Measurements from ENCODE around the gene SRPK3. TPM values are rescaled to one million over a fixed set of nuclear protein-coding genes. Genes with fewer than 3 reads are reported as not detected.
A peak's percentile ranks its signal among the peaks of the same experiment; 100 is the strongest.

SRPK3 gene, protein sequence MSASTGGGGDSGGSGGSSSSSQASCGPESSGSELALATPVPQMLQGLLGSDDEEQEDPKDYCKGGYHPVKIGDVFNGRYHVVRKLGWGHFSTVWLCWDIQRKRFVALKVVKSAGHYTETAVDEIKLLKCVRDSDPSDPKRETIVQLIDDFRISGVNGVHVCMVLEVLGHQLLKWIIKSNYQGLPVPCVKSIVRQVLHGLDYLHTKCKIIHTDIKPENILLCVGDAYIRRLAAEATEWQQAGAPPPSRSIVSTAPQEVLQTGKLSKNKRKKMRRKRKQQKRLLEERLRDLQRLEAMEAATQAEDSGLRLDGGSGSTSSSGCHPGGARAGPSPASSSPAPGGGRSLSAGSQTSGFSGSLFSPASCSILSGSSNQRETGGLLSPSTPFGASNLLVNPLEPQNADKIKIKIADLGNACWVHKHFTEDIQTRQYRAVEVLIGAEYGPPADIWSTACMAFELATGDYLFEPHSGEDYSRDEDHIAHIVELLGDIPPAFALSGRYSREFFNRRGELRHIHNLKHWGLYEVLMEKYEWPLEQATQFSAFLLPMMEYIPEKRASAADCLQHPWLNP
- total RNA-seq (2022) (0.14 and 0.29 TPM in 2 replicates), Bru-seq, nascent RNA (percentile 9 among the genes with signal in this experiment), BruChase-seq, experiment 1, labeled RNA remaining after a 6-hour chase (percentile 19 among the genes with signal in this experiment), BruChase-seq, experiment 2, labeled RNA remaining after a 2-hour chase (percentile 12 among the genes with signal in this experiment)
- long read RNA-seq, partial matches to known transcripts, result 0 of 1 reads
- long read RNA-seq, other reads (novel, unspliced or antisense), result 1 of 1 reads

- Mint-ChIP-seq H3K27ac (ENCODE audit: unreplicated experiment) (peak within 1 kb of the TSS; percentile 87), H3K9me3 (ENCODE audit: low read depth, unreplicated experiment) (no peaks in the 10 kb centered on the region), H3K27me3 (ENCODE audit: unreplicated experiment) (peaks cover 15% of the 10 kb centered on the region), H3K4me1 (ENCODE audit: low read depth, unreplicated experiment) (peaks cover 9% of the 10 kb centered on the region), H3K36me3 (ENCODE audit: insufficient read depth, unreplicated experiment) (peaks cover 31% of the 10 kb centered on the region), H3K4me3 (ENCODE audit: low read depth, unreplicated experiment) (no peak within 1 kb of the TSS)
- CTCF ChIA-PET, result no interaction called here
- TF ChIP-seq, protein P1, sequence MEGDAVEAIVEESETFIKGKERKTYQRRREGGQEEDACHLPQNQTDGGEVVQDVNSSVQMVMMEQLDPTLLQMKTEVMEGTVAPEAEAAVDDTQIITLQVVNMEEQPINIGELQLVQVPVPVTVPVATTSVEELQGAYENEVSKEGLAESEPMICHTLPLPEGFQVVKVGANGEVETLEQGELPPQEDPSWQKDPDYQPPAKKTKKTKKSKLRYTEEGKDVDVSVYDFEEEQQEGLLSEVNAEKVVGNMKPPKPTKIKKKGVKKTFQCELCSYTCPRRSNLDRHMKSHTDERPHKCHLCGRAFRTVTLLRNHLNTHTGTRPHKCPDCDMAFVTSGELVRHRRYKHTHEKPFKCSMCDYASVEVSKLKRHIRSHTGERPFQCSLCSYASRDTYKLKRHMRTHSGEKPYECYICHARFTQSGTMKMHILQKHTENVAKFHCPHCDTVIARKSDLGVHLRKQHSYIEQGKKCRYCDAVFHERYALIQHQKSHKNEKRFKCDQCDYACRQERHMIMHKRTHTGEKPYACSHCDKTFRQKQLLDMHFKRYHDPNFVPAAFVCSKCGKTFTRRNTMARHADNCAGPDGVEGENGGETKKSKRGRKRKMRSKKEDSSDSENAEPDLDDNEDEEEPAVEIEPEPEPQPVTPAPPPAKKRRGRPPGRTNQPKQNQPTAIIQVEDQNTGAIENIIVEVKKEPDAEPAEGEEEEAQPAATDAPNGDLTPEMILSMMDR (IDR thresholded peaks at IDR 0.05; ENCODE audit: unreplicated experiment), result no peak
- no peak for DNase-seq
- intact Hi-C loops (cut with micrococcal nuclease; ENCODE audit: unreplicated experiment), result no loop called here
- BruUV-seq (replicated peaks), result no TSS peak
Observed at GRCh38 chrX:153780678-153781427, at the start of gene SRPK3. SRPK3 (plus strand) TSS chrX:153781041; CDS start chrX:153781087, 46 bp downstream.

DNA sequence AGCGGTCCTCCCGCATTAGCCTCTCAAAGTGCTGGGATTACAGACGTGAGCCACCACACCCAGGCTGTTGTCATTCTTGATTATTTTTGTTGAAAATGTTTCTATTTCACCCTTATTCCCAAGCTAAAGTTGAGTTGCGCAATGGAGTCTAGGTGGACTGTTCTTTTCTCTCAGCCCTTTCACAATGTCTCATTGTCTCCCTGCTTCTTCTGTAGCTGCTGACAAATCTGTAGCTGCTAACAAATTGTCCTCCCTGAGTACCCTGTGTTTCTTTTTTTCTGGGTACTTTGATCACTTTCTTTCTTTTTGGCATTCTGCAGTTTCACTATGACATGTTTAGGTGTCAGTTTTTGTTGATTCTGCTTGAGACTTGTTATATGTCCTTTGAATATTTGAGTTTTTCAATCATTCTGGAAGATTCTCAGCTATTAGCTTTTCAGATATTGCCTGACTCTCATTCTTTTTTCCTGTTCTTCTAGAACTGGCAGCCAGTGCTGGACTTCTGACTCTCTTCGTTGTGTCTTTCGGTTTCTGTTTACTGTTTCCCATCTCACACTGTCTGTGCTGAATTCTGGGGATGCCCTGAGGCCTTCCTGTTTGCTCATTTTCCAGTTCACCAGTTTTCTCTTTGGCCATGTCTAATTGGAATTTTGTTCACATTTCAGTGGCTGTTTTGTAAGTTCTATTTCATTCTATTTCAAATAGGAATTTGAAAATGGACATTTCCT lies 49.6 kb upstream of the SRPK3 start:
- Mint-ChIP-seq H3K36me3 (ENCODE audit: insufficient read depth, unreplicated experiment) (peaks cover 17% of the 10 kb centered on the region), H3K4me3 (ENCODE audit: low read depth, unreplicated experiment) (no peak overlapping the region), H3K4me1 (ENCODE audit: low read depth, unreplicated experiment) (peaks cover 16% of the 10 kb centered on the region), H3K9me3 (ENCODE audit: low read depth, unreplicated experiment) (peaks cover 7% of the 10 kb centered on the region), H3K27me3 (ENCODE audit: unreplicated experiment) (no peaks in the 10 kb centered on the region), H3K27ac (ENCODE audit: unreplicated experiment) (no peak overlapping the region)
- intact Hi-C loops (cut with micrococcal nuclease; ENCODE audit: unreplicated experiment), result no loop called here
- no peak for DNase-seq
- CTCF ChIA-PET, result no interaction called here
- TF ChIP-seq, protein P1 (IDR thresholded peaks at IDR 0.05; ENCODE audit: unreplicated experiment), result no peak
- no TSS peak for BruUV-seq (replicated peaks)

GRCh38 chrX:153731845-153732215 lies 49.0 kb upstream of the SRPK3 start:
- peaks cover 7% of the 10 kb centered on the region for H3K9me3 Mint-ChIP-seq (ENCODE audit: low read depth, unreplicated experiment)
- DNase-seq, result no peak
- TF ChIP-seq, protein P1 (IDR thresholded peaks at IDR 0.05; ENCODE audit: unreplicated experiment), result no peak
- no peak overlapping the region for H3K4me3 Mint-ChIP-seq (ENCODE audit: low read depth, unreplicated experiment)
- intact Hi-C loops (cut with micrococcal nuclease; ENCODE audit: unreplicated experiment), result no loop called here
- H3K27me3 Mint-ChIP-seq (ENCODE audit: unreplicated experiment), result no peaks in the 10 kb centered on the region
- no TSS peak for BruUV-seq (replicated peaks)
- CTCF ChIA-PET, result no interaction called here
- peaks cover 12% of the 10 kb centered on the region for H3K36me3 Mint-ChIP-seq (ENCODE audit: insufficient read depth, unreplicated experiment)
- H3K27ac Mint-ChIP-seq (ENCODE audit: unreplicated experiment), result no peak overlapping the region
- H3K4me1 Mint-ChIP-seq (ENCODE audit: low read depth, unreplicated experiment), result peaks cover 14% of the 10 kb centered on the region

DNA sequence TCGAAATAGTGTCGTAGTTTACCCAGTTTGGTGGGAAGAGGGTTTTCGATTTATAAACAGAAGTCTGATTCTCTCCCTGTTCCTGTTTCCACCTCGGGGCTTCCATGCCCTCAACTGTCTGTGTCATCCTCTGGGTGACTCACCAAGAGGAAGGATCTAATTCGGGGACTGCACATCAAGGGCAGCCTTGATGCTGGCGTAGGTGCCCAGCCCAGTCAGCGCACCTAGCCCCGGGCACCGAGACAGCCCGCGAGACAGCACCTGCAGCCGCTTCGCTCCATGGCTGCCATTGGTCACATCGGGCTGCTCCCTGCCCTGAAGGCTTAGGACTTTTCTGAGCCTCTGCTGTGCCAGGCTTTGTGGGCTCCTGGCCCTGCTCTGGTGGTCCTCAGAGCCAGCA lies 48.4 kb upstream of the SRPK3 start:
- H3K9me3 Mint-ChIP-seq (ENCODE audit: low read depth, unreplicated experiment), result peaks cover 7% of the 10 kb centered on the region
- no TSS peak for BruUV-seq (replicated peaks)
- no peaks in the 10 kb centered on the region for H3K27me3 Mint-ChIP-seq (ENCODE audit: unreplicated experiment)
- no peak for DNase-seq
- intact Hi-C loops (cut with micrococcal nuclease; ENCODE audit: unreplicated experiment), result no loop called here
- H3K4me3 Mint-ChIP-seq (ENCODE audit: low read depth, unreplicated experiment), result no peak overlapping the region
- TF ChIP-seq, protein P1 (IDR thresholded peaks at IDR 0.05; ENCODE audit: unreplicated experiment), result no peak
- H3K36me3 Mint-ChIP-seq (ENCODE audit: insufficient read depth, unreplicated experiment), result peaks cover 8% of the 10 kb centered on the region
- peaks cover 8% of the 10 kb centered on the region for H3K4me1 Mint-ChIP-seq (ENCODE audit: low read depth, unreplicated experiment)
- no peak overlapping the region for H3K27ac Mint-ChIP-seq (ENCODE audit: unreplicated experiment)
- CTCF ChIA-PET, result no interaction called here
